ENCODE data around the gene HOXB9.

GRCh38 chr17:48615963-48616716 is 10.0 kb downstream of the HOXB9 start:
- TF ChIP-seq CTCF (IDR thresholded peaks at IDR 0.05) (no peak), POLR2A (IDR thresholded peaks at IDR 0.05) (no peak)
